ENCODE data around the gene EML4. TPM values are rescaled to one million over a fixed set of nuclear protein-coding genes. Genes with fewer than 3 reads are reported as not detected.
A peak's percentile ranks its signal among the peaks of the same experiment; 100 is the strongest.
"Not testable (repeated sequence)": the region's sequence is repeated elsewhere in the genome, so short reads cannot be mapped to it uniquely, and the experiment has no call there.

EML4 gene
- total RNA-seq, 4 donors from 2014 or later, result 20.8 to 29.8 (median 25.3) TPM

GRCh38 chr2:42340938-42341636 lies 171.9 kb downstream of the EML4 start:
- TF ChIP-seq POLR2A (IDR thresholded peaks at IDR 0.05) (no peak), CTCF (IDR thresholded peaks at IDR 0.05) (no peak), EP300 (IDR thresholded peaks at IDR 0.05) (no peak)
- Histone ChIP-seq H3K4me1 (peaks cover 0 to 36% (median 6%) of the 10 kb centered on the region in 4 donors), H3K27ac (peak overlapping the region in 1 of 4 donors; percentile 22), H3K27me3 (no peaks in the 10 kb centered on the region), H3K36me3 (peaks cover 0 to 67% (median 0%) of the 10 kb centered on the region in 3 donors), H3K4me3 (no peak overlapping the region), H3K9me3 (no peaks in the 10 kb centered on the region)
- WGBS, 2 donors, result 86 to 90% methylated on average over 7 to 10 of the region's 10 CpGs
- no peak for DNase-seq (ENCODE audit: low spot score in 2 of 2)

- H3K9me3 ChIP-seq, result no peaks in the 10 kb centered on the region
- peaks cover 0 to 39% (median 6%) of the 10 kb centered on the region in 4 donors for H3K4me1 ChIP-seq
- 61 to 64% methylated on average over 8 of the region's 8 CpGs for WGBS, 2 donors
- DNase-seq (ENCODE audit: low spot score in 2 of 2), result peak; percentile 29 to 43
- no peaks in the 10 kb centered on the region for H3K27me3 ChIP-seq
- H3K27ac ChIP-seq, result peak overlapping the region in 2 of 4 donors; percentile 37 to 69
- H3K36me3 ChIP-seq, result peaks cover 0 to 64% (median 0%) of the 10 kb centered on the region in 3 donors
- TF ChIP-seq EP300 (IDR thresholded peaks at IDR 0.05), result peak in 1 of 2 donors; percentile 34
- no peak for TF ChIP-seq CTCF (IDR thresholded peaks at IDR 0.05)
- no peak for TF ChIP-seq POLR2A (IDR thresholded peaks at IDR 0.05)
- H3K4me3 ChIP-seq, result no peak overlapping the region
Observed at GRCh38 chr2:42342061-42342794, 173.1 kb downstream of the EML4 start.

- TF ChIP-seq EP300 (IDR thresholded peaks at IDR 0.05), result no peak
- no peak for TF ChIP-seq CTCF (IDR thresholded peaks at IDR 0.05)
- TF ChIP-seq POLR2A (IDR thresholded peaks at IDR 0.05), result no peak
- Histone ChIP-seq H3K27ac (peak overlapping the region in 2 of 4 donors; percentile 37 to 69), H3K36me3 (peaks cover 0 to 63% (median 0%) of the 10 kb centered on the region in 3 donors), H3K27me3 (no peaks in the 10 kb centered on the region), H3K4me3 (no peak overlapping the region), H3K9me3 (no peaks in the 10 kb centered on the region), H3K4me1 (peaks cover 0 to 39% (median 6%) of the 10 kb centered on the region in 4 donors)
- no peak for DNase-seq (ENCODE audit: low spot score in 2 of 2)
- 65 to 72% methylated on average over 11 of the region's 11 CpGs for WGBS, 2 donors
Observed at GRCh38 chr2:42342795-42343241, 173.7 kb downstream of the EML4 start.

DNA sequence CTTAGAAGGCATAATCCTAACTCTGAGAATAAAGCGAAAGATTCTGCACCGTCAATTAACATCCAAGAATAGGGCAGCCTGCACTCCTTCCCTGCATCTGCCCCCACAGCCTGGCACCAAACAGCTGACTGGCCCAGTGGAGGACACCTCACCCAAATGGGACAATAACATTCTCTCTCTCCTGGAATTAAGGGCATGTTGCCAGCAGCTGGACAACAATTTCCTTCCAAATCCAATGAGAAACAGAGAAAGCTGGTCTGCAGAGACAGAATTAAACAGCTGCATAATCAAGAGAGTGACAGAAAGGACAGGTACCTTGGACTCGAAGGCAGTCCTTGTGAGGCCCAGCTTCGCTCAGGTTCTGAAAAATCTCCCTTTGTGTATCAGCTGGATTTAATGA lies 176.8 kb downstream of the EML4 start:
- no peak for TF ChIP-seq CTCF (IDR thresholded peaks at IDR 0.05)
- TF ChIP-seq EP300 (IDR thresholded peaks at IDR 0.05), result no peak
- TF ChIP-seq POLR2A (IDR thresholded peaks at IDR 0.05), result no peak
- 82 to 87% methylated on average over 4 of the region's 4 CpGs for WGBS, 2 donors

DNA sequence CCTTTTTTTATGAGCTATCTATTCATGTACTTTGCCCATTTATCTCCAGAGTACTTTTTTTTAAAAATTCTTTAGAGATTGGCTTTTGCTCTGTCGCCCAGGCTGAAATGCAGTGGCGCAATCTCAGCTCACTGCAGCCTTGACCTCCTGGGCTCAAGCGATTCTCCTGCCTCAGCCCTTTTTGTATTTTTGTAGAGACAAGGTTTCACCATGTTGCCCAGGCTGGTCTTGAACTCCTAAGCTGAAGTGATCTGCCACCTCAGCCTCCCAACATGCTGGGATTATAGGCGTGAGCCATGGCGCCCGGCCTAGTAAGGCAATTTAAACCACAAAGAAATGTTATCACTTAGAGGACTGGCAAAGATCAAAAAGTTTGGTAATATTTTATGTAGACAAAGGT lies 177.7 kb downstream of the EML4 start:
- not testable (repeated sequence) for H3K27me3 ChIP-seq; H3K9me3 ChIP-seq; DNase-seq (ENCODE audit: low spot score in 2 of 2); H3K4me3 ChIP-seq; H3K27ac ChIP-seq
- peaks cover 0 to 72% (median 3%) of the 10 kb centered on the region in 3 donors for H3K36me3 ChIP-seq
- 94% methylated on average over 6 of the region's 6 CpGs for WGBS, 2 donors
- peaks cover 0 to 29% (median 5%) of the 10 kb centered on the region in 4 donors for H3K4me1 ChIP-seq

More for the DNA sequence above, 176.8 kb downstream of the EML4 start:
- peaks cover 0 to 37% (median 6%) of the 10 kb centered on the region in 4 donors for H3K4me1 ChIP-seq
- DNase-seq (ENCODE audit: low spot score in 2 of 2), result no peak
- peaks cover 0 to 64% (median 3%) of the 10 kb centered on the region in 3 donors for H3K36me3 ChIP-seq
- no peak overlapping the region for H3K4me3 ChIP-seq
- H3K27me3 ChIP-seq, result no peaks in the 10 kb centered on the region
- no peak overlapping the region for H3K27ac ChIP-seq
- H3K9me3 ChIP-seq, result no peaks in the 10 kb centered on the region

DNA sequence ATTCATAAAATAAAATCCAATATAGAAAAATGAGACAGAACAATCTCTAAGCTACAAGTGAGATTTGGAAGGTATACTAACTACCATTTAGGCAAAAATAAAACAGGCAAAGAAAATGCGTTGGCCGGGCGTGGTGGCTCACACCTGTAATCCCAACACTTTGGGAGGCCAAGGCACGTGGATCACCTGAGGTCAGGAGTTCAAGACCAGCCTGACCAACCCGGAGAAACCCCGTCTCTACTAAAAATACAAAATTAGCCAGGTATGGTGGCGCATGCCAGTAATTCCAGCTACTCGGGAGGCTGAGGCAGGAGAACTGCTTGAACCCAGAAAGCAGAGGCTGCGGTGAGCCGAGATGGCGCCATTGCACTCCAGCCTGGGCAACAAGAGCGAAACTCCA lies 178.4 kb downstream of the EML4 start:
- not testable (repeated sequence) for H3K9me3 ChIP-seq; H3K27me3 ChIP-seq; H3K4me3 ChIP-seq; H3K27ac ChIP-seq; DNase-seq (ENCODE audit: low spot score in 2 of 2)
- H3K4me1 ChIP-seq, result peaks cover 0 to 22% (median 2%) of the 10 kb centered on the region in 4 donors
- WGBS, 2 donors, result 96 to 98% methylated on average over 12 of the region's 12 CpGs
- H3K36me3 ChIP-seq, result peaks cover 0 to 79% (median 3%) of the 10 kb centered on the region in 3 donors

All from tibial nerve (tissue), 4 donors.